AG09319 (cell line): ENCODE results near the gene CNP.

Source experiments
- DNase-seq: peaks from one replicate; pipeline ENCODE4 v3.0.0-alpha.2; 2010; ENCODE audit warnings: low read depth; ENCODE audit errors: extremely low read depth
- TF ChIP-seq, protein P1 (sequence below): IDR thresholded peaks from 2 replicates; pipeline ENCODE4 v1.5.1; 2011; ENCODE audit warnings: low read depth, mild to moderate bottlenecking, inconsistent platforms, low read length, moderate library complexity

Gene CNP

DNA sequence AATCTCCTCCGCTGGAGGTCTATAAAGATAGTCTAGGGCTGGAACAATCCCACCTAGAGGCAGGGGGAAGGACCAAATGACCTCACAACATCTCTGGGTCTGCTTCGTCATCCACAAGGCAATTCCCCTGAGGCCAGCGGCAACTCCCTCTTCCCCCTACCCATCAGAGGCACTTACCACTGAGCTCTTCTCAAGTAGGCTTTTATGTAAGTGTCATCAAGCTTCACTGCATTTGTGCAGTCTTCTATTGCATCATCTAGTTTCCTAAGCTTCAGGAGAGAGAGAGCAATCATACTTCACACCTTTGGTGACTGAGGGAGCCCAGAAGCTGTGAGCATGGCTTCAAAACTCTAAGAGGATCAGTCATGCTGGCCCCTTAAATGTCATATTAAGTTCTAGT, 21.0 kb downstream of the CNP start:
- no peak for DNase-seq
- TF ChIP-seq, protein P1, sequence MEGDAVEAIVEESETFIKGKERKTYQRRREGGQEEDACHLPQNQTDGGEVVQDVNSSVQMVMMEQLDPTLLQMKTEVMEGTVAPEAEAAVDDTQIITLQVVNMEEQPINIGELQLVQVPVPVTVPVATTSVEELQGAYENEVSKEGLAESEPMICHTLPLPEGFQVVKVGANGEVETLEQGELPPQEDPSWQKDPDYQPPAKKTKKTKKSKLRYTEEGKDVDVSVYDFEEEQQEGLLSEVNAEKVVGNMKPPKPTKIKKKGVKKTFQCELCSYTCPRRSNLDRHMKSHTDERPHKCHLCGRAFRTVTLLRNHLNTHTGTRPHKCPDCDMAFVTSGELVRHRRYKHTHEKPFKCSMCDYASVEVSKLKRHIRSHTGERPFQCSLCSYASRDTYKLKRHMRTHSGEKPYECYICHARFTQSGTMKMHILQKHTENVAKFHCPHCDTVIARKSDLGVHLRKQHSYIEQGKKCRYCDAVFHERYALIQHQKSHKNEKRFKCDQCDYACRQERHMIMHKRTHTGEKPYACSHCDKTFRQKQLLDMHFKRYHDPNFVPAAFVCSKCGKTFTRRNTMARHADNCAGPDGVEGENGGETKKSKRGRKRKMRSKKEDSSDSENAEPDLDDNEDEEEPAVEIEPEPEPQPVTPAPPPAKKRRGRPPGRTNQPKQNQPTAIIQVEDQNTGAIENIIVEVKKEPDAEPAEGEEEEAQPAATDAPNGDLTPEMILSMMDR = no peak

DNA sequence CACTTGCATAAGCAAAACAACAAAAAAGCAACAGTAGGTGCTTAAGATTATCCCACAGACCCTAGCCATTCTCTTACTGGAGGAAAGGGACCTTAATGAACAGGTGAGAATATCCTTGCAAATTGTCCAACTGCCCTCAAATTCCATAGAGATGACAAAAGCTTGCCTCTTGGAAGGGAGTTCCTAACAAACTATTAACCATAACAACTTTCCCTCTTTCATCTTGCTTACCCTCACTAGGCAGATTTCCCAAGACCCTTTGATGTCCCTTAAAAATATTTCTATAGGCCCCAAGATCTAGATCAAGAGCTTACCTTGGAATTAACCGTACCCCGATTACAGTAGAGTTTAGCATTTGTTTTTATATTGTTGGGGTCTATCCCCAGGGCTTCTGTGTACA, 21.8 kb downstream of the CNP start:
- no peak for DNase-seq
- TF ChIP-seq, protein P1 = no peak

DNA sequence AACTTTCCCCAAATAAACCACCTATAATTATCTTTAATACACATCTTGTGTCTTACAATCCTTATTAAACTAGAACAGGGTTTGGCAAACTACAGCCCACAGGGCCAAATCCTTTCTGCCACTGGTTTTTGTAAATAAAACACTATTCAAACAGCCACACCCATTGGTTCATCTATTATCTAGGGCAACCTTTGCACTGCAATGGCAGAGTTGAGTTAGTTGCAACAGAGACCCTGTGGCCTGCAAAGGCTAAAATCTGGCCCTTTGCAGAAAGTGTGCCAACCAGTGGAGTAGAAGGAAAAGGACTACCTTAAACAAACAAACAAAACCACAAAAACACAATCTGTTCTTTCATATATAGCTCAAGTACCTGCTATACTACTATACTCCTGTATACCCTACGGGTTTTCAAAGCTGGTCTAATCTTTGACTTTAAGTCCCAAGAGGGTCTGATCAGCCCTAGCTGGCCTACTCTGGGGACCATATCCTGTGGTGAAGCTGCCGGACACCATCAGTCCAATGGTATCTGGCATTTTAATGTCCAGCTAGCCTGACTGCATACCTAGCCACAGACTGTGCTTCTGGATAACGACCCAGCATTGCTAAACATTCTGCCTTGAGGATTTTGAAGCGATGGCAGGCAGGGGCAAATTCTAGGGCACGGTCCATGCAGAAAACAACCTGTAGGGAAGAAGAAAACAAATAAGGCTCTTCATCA, 23.3 kb downstream of the CNP start:
- TF ChIP-seq, protein P1 = no peak
- DNase-seq = no peak

DNA sequence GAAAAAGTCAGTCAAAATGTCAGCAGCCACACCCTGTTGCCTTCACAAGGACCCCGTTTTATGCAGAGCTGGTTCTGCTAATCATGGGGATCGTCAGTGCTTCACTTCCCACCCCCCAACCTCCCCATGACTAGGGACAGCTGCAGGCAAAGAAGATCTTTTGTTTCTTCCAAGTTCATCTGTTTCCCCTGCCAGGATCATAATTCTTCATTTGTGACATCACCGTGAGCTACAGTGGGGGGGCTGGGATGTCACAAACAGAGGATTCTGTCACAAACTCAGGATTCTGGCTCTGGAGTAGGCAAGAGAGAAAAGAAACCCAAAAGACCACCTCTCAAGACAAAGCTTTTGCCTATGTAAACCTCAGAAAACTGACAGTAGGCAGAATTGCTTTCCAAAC, 26.0 kb downstream of the CNP start:
- no peak for DNase-seq
- TF ChIP-seq, protein P1 = no peak

DNA sequence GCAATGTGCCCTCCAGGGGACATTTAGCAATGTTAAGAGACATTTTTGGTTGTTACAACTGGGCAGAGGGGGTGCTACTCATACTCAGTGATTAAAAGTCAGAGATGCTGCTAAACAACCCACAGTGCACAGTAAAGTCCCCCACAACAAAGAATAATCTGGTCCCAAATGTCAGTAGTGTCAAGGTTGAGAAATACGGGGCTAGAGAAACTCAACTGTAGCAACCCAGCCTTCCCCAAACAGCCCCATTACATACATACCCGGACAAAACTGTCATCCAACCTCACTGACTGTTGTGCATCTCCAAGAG, 30.2 kb downstream of the CNP start:
- DNase-seq = no peak
- TF ChIP-seq, protein P1 = no peak

DNA sequence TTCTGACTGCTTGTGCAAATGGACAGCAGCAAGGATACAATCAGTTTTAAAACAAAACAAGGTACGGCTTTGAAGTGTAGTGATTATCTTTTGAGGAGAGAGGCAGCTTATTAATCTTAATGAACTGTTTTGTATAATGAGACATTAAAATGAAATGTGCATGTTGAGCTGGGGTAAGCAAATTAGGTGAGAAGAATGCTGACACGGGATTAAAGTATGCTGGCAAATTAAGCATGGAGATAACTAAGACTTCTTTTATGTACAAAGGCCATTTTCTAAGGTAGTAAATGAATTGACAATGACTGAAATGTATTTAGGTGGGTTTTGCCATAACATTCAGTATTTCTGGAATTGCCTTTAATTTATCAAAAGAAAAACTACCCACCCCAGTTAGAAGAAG, 31.9 kb downstream of the CNP start:
- TF ChIP-seq, protein P1 = no peak
- DNase-seq = no peak

DNA sequence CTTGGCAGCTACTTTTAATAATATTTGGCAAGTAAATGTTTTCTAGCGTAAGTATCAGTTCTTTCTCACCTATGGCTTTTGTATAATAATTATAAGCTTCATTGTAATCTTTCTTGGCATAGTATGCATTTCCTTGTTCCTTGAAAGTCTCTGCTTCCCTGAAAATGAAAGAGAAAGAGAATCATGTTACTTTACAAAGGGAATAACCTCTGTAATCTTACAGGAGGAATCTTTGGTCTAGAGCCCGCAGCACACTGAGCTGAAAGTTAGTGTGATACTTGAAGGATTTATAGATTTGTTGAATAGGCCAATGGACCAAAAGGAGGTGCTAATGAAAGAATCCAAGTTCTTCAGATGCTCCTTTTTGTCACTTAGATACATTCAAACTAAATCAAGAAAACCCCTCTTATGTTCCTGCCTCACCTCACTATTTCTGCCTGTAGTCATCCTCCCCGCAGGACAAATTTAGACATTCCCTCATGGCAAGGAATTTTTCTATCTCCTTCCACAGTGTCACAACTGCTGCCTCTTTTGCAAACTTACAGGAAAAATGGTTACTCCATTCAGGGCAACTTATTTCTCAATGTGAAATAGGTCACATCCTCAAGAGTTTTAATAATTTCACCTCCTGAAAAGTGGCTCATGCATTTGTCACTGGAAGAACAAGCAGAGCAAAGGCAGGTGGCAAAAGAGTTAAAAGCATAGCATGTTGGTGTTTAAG, 34.0 kb downstream of the CNP start:
- no peak for DNase-seq
- TF ChIP-seq, protein P1 = no peak
